ENCODE data around the gene OMP. TPM values are rescaled to one million over a fixed set of nuclear protein-coding genes. Genes with fewer than 3 reads are reported as not detected.
A peak's percentile ranks its signal among the peaks of the same experiment; 100 is the strongest.

OMP gene
- total and polyA plus RNA-seq, 7 donors = 0.32 TPM; not detected in 6

- Histone ChIP-seq H3K4me3 (no peak overlapping the region), H3K36me3 (ENCODE audit: insufficient read depth in 1 of 2, low read depth in 1 of 2) (no peaks in the 10 kb centered on the region), H3K27me3 (ENCODE audit: insufficient read depth in 3 of 3, low read length in 2 of 3) (no peaks in the 10 kb centered on the region), H3K27ac (no peak overlapping the region), H3K4me1 (peaks cover 6% of the 10 kb centered on the region), H3K9me3 (no peaks in the 10 kb centered on the region)
- 93 to 97% (median 93%) methylated on average over 8 of the region's 8 CpGs for WGBS, 3 donors
- no peak for ATAC-seq
- TF ChIP-seq, protein P1, sequence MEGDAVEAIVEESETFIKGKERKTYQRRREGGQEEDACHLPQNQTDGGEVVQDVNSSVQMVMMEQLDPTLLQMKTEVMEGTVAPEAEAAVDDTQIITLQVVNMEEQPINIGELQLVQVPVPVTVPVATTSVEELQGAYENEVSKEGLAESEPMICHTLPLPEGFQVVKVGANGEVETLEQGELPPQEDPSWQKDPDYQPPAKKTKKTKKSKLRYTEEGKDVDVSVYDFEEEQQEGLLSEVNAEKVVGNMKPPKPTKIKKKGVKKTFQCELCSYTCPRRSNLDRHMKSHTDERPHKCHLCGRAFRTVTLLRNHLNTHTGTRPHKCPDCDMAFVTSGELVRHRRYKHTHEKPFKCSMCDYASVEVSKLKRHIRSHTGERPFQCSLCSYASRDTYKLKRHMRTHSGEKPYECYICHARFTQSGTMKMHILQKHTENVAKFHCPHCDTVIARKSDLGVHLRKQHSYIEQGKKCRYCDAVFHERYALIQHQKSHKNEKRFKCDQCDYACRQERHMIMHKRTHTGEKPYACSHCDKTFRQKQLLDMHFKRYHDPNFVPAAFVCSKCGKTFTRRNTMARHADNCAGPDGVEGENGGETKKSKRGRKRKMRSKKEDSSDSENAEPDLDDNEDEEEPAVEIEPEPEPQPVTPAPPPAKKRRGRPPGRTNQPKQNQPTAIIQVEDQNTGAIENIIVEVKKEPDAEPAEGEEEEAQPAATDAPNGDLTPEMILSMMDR (IDR thresholded peaks at IDR 0.05) = no peak
- no peak for DNase-seq
- intact Hi-C loops (cut with DNase I) = no loop called here
Measured at GRCh38 chr11:77148963-77149715, 46.5 kb downstream of the OMP start.

- H3K27me3 ChIP-seq (ENCODE audit: insufficient read depth in 3 of 3, low read length in 2 of 3) = no peaks in the 10 kb centered on the region
- 87 to 90% (median 88%) methylated on average over 9 to 12 of the region's 12 CpGs for WGBS, 3 donors
- peaks cover 6% of the 10 kb centered on the region for H3K4me1 ChIP-seq
- no peak overlapping the region for H3K27ac ChIP-seq
- H3K36me3 ChIP-seq (ENCODE audit: insufficient read depth in 1 of 2, low read depth in 1 of 2) = no peaks in the 10 kb centered on the region
- no peak overlapping the region for H3K4me3 ChIP-seq
- ATAC-seq (no peak), DNase-seq (no peak)
- no peaks in the 10 kb centered on the region for H3K9me3 ChIP-seq
- intact Hi-C loops (cut with DNase I) = loop anchor here in 1 of 2 donors (1.0 kb wide), 1 partner anchor 21 kb away; no protein-coding TSS in a partner anchor
- TF ChIP-seq, protein P1 (IDR thresholded peaks at IDR 0.05) = no peak
Measured at GRCh38 chr11:77149716-77150392, 47.2 kb downstream of the OMP start.

DNA sequence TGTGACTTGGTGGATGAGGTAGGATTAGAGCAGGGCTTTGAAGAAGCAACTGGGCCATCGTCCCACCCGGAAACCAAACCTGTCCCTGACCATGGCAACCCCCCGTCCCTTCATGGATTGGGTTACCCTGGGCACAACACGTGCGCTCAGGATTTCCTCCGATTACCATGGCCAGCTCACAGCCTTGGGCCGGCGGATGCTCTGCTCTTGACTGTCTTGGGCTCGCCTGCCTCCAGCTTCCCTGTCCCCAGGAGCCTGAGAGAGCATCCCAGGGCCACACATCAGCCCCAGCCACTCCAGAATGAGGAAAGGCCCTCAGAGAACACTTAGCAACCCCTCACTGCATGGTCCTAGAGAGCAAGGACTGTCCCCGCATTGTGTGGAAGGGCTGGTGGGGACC is 48.2 kb downstream of the OMP start:
- TF ChIP-seq, protein P1 (IDR thresholded peaks at IDR 0.05) = no peak
- H3K4me1 ChIP-seq = peaks cover 6% of the 10 kb centered on the region
- no peak for DNase-seq
- H3K27ac ChIP-seq = no peak overlapping the region
- no peak overlapping the region for H3K4me3 ChIP-seq
- intact Hi-C loops (cut with DNase I) = loop anchor here in 1 of 2 donors (1.0 kb wide), 1 partner anchor 22 kb away; no protein-coding TSS in a partner anchor
- no peaks in the 10 kb centered on the region for H3K36me3 ChIP-seq (ENCODE audit: insufficient read depth in 1 of 2, low read depth in 1 of 2)
- WGBS, 3 donors = 81 to 87% (median 85%) methylated on average over 10 of the region's 10 CpGs
- ATAC-seq = no peak
- no peaks in the 10 kb centered on the region for H3K27me3 ChIP-seq (ENCODE audit: insufficient read depth in 3 of 3, low read length in 2 of 3)
- no peaks in the 10 kb centered on the region for H3K9me3 ChIP-seq

DNA sequence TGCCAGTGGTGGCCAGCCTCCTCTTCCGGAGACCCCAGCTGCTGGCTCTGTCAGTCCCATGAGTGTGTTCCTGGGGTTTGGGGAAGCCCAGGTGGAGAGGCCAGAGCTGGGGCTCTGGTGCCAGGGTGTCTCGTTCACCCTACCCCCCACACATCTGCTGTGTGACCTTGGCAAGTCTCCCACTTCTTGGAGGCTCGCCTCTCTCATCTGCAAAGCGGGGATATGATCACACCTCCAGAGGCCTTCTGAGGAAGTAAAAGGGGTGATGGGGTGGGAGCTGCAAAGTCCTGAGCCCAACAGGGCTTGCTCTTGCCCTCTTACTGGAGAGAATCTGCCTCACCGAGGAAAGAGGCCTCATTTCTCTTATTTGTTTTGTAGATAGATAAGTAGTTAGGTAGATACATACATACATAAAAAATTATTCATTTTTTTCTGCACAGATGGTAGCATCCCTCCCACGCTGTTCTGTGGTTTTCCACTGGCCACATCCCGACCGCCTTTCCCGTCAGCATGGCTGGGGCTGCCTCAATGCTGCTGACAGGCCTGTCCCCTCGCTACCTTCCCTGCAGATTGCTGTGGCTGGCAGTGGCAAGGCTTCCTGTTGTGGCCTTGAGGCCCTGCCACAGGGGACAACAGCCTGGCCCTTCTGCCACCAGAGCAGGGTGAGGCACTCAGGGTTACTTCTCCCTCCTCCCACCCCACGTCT is 49.3 kb downstream of the OMP start:
- Histone ChIP-seq H3K9me3 (no peaks in the 10 kb centered on the region), H3K4me1 (peaks cover 6% of the 10 kb centered on the region), H3K36me3 (ENCODE audit: insufficient read depth in 1 of 2, low read depth in 1 of 2) (no peaks in the 10 kb centered on the region), H3K27ac (no peak overlapping the region), H3K27me3 (ENCODE audit: insufficient read depth in 3 of 3, low read length in 2 of 3) (no peaks in the 10 kb centered on the region), H3K4me3 (no peak overlapping the region)
- TF ChIP-seq, protein P1 (IDR thresholded peaks at IDR 0.05) = no peak
- intact Hi-C loops (cut with DNase I) = no loop called here
- 70 to 81% (median 81%) methylated on average over 10 of the region's 11 CpGs for WGBS, 3 donors
- DNase-seq = peak in 1 of 2 donors; percentile 51
- ATAC-seq = no peak

Data from psoas muscle (tissue), 8 donors.